Brain microvascular endothelial cell (primary cell): Measurements from ENCODE around the gene LIAS.
"Not testable (repeated sequence)": the region's sequence is repeated elsewhere in the genome, so short reads cannot be mapped to it uniquely, and the experiment has no call there.

ENCODE experiments used
- DNase-seq: peaks from one replicate; pipeline ENCODE4 v3.0.0-alpha.2; 2020
- H3K27ac ChIP-seq: fragments of 250-450 bp; sonication (Bioruptor Pico); 2 replicates; pipeline ENCODE4 v1.5.1; 2020; ENCODE audit warnings: mild to moderate bottlenecking, moderate library complexity
- H3K27me3 ChIP-seq: fragments of 250-450 bp; sonication (Bioruptor Pico); replicated peaks from 2 replicates; pipeline ENCODE4 v1.5.1; 2020; ENCODE audit warnings: mild to moderate bottlenecking
- H3K36me3 ChIP-seq: fragments of 250-450 bp; sonication (Bioruptor Pico); replicated peaks from 2 replicates; pipeline ENCODE4 v1.5.1; 2020; ENCODE audit warnings: mild to moderate bottlenecking
- H3K4me3 ChIP-seq: 2 replicates; pipeline ENCODE4 v1.5.1; 2011; ENCODE audit warnings: low read depth, mild to moderate bottlenecking, control low read depth, low read length, moderate library complexity
- in situ Hi-C: cut with HindIII; loops from 2 replicates; pipeline ENCODE4 v1.10.0; 2017; ENCODE audit warnings: low sequenced_read_pairs, low pct_ligation_motif_present
- TF ChIP-seq, protein P1 (sequence below): IDR thresholded peaks from 2 replicates; pipeline ENCODE4 v1.5.1; 2011; ENCODE audit warnings: low read depth, mild to moderate bottlenecking, moderate library complexity, low read length, control low read depth, inconsistent platforms; ENCODE audit errors: missing control alignments

The LIAS gene

DNA sequence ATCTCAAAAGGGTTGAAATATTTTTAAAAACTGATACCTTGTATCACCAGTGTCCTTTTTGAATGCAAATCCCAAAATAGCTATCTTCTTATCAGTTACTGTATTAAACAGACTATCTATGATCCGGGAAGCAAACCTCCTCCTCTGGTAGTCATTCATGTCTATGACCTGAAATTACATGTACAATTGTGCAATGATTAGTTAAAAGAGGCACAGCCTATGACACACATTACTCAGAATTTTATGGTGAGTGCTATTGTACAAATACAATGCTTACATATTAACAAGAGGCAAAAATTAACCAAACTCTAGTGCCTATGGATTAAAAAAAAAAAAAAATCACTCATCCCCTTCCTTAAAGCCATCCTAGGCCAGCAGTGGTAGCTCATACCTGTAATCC, 46.7 kb downstream of the LIAS start:
- TF ChIP-seq, protein P1, sequence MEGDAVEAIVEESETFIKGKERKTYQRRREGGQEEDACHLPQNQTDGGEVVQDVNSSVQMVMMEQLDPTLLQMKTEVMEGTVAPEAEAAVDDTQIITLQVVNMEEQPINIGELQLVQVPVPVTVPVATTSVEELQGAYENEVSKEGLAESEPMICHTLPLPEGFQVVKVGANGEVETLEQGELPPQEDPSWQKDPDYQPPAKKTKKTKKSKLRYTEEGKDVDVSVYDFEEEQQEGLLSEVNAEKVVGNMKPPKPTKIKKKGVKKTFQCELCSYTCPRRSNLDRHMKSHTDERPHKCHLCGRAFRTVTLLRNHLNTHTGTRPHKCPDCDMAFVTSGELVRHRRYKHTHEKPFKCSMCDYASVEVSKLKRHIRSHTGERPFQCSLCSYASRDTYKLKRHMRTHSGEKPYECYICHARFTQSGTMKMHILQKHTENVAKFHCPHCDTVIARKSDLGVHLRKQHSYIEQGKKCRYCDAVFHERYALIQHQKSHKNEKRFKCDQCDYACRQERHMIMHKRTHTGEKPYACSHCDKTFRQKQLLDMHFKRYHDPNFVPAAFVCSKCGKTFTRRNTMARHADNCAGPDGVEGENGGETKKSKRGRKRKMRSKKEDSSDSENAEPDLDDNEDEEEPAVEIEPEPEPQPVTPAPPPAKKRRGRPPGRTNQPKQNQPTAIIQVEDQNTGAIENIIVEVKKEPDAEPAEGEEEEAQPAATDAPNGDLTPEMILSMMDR, result no peak
- in situ Hi-C loops, result no loop called here
- no peak overlapping the region for H3K4me3 ChIP-seq
- peaks cover 79% of the 10 kb centered on the region for H3K36me3 ChIP-seq
- no peak overlapping the region for H3K27ac ChIP-seq
- no peak for DNase-seq
- H3K27me3 ChIP-seq, result no peaks in the 10 kb centered on the region

DNA sequence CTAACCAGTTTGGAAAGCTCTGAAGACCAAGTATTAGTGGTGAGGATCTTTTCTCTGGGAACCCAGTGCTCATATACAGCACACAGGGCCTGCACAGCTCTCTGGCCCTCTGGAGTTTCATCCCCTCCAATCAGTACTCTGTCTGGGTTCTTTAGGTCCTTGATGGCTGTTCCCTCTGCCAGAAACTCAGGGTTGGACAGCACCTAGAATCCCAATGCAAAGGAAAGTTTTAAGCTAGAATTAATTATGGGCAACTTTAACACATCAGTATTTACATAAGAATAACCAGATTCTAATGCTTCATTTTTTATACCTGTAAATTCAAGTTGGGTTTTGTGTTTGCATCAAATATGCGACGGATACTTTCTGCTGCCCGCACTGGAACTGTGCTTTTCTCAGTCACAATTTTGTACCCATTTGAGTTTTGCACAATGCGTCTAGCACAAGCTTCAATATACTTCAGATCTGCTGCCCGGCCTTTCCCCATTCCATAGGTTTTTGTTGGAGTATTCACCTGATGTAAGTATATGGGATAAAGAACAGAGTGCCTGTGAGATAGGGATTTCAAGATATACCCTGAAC, 51.6 kb downstream of the LIAS start:
- TF ChIP-seq, protein P1, result no peak
- Histone ChIP-seq H3K27ac (no peak overlapping the region), H3K36me3 (peaks cover 76% of the 10 kb centered on the region), H3K4me3 (no peak overlapping the region), H3K27me3 (no peaks in the 10 kb centered on the region)
- no peak for DNase-seq
- in situ Hi-C loops, result no loop called here

DNA sequence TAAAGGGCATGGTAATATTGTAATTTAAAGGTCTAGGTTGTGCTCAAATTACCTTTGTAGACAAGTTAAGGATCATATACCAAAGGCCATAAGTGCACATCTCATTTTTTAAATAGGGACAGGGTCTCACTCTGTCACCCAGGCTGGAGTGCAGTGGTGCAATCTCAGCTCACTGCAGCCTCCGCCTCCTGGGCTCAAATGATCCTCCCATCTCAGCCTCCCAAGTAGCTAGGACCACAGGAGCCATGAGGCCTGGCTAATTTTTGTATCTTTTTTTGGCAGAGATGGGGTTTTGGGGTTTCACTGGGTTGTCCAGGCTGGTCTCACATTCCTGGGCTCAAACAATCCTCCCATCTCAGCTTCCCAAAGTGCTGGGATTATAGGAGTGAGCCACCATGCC, 55.4 kb downstream of the LIAS start:
- H3K27me3 ChIP-seq, in situ Hi-C loops, H3K27ac ChIP-seq, H3K4me3 ChIP-seq, DNase-seq: not testable (repeated sequence)
- peaks cover 74% of the 10 kb centered on the region for H3K36me3 ChIP-seq

DNA sequence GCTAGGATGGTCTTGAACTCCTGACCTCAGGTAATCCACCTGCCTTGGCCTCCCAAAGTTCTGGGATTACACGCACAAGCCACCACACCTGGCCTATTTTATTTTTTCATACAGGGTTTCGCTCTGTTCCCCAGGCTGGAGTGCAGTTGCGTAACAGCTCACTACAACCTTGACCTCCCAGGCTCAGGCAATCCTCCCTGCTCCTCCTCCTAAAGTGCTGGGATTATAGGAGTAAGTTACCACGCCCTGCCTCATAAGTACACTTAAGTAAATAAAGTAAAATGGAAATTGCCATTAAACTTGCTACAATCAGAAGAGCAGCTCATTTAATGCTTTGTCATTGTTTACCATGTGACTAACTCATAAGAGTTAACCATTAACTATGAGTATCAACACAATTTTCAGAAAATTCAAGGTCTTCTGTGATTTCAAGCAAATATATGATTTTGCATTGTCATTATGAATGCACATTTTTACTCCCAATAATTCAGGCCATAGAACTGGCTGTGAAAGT, 56.1 kb downstream of the LIAS start:
- Histone ChIP-seq H3K27ac (peak overlapping the region; percentile 54), H3K4me3 (no peak overlapping the region), H3K27me3 (no peaks in the 10 kb centered on the region), H3K36me3 (peaks cover 74% of the 10 kb centered on the region)
- in situ Hi-C loops, result no loop called here
- TF ChIP-seq, protein P1, result no peak
- DNase-seq, result no peak

DNA sequence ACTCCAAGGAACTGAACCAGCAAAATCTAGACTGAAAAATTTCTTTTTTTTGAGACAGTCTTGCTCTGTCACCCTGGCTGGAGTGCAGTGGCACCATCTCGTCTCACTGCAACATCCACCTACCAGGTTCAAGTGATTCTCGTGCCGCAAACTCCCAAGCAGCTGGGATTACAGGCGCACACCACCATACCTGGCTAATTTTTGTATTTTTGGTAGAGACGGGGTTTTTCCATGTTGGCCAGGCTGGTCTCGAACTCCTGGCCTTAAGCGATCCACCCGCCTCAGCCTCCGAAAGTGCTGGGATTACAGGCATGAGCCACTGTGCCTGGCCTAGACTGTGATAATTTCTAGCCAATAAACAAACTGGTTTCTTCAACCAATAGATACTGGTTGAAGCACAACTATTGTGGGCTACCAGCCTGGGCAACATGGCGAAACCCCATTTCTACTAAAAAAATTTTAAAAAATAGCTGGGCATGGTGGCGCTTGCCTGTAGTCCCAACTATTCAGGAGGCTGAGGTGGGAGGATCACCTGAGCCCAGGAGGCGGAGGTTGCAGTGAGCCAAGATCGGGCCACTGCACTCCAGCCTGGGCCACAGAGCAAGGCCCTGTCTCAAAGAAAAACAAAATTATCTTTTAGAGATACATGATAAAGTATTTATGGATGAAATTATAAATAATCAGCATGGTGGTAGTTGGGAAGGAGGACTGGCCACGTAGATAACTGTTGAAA, 57.0 kb downstream of the LIAS start:
- H3K4me3 ChIP-seq, H3K27me3 ChIP-seq, DNase-seq, in situ Hi-C loops: not testable (repeated sequence)
- Histone ChIP-seq H3K27ac (peak overlapping the region; percentile 54), H3K36me3 (peaks cover 70% of the 10 kb centered on the region)

DNA sequence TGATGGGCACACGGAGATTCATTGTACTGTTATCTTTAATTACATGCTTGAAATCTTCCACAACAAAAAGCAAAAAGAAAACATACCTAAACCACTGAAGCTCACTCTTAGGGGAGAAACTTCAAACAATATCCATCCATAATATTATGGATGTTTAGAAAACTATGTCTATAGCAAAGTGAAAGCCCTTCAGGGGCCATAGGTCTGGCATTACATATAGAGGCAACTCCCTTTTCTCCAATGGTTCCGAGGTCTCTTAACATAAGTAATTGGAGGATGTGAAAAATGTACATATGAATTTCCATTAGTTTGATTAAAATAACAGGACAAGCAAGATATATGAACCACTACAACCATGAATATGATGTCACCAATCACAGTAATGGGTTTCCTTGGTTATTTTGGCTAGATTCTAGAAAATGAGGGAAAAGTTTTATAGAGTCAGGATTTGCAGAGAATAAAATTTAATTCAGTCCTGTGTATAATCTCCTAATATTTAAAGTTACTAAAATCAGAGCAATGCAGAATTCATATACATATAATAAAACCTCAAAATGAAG, 57.6 kb downstream of the LIAS start:
- in situ Hi-C loops, result no loop called here
- TF ChIP-seq, protein P1, result no peak
- H3K4me3 ChIP-seq, result no peak overlapping the region
- no peak for DNase-seq
- peaks cover 66% of the 10 kb centered on the region for H3K36me3 ChIP-seq
- no peak overlapping the region for H3K27ac ChIP-seq
- no peaks in the 10 kb centered on the region for H3K27me3 ChIP-seq
